CD4-positive, alpha-beta T cell treated with Interleukin-21 for 1 hour (primary cell): Measurements from ENCODE around the gene ZCCHC9.

Source experiments
- DNase-seq: peaks from one replicate; pipeline ENCODE4 v3.0.0-alpha.2; 2020

The ZCCHC9 gene

GRCh38 chr5:81359881-81360280, 58.5 kb downstream of the ZCCHC9 start:
- DNase-seq: no peak

GRCh38 chr5:81360640-81361039, 59.3 kb downstream of the ZCCHC9 start:
- DNase-seq: no peak

GRCh38 chr5:81361600-81361999, 60.2 kb downstream of the ZCCHC9 start:
- DNase-seq: no peak
